Ecto neural progenitor cell (in vitro differentiated cells): ENCODE measurements around the gene GLIS1.
A peak's percentile ranks its signal among the peaks of the same experiment; 100 is the strongest.

Source experiments
- DNase-seq: peaks from one replicate; pipeline ENCODE4 v3.0.0-alpha.2; 2018; ENCODE audit warnings: low spot score

Gene GLIS1

GRCh38 chr1:53735681-53736080 is 3.3 kb downstream of the GLIS1 start:
- DNase-seq: no peak

DNA sequence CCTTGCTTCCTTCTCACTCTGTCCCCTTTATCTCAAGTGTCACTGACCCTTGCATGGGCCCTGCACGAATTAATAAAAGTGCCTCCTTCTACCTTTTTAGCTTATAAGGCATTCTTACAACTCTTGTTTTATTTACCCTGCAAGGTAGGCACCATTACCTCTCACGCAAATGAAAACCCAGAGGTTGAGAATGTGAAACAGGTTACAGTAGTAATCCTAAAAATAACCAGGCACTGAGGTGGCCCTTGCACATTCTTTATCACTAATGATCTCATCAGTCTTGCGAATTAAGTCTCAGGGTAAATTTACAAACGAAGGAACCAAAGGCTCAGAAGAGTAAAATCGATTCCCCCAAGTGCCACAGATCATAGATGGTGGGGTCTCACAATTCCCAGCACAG is 3.7 kb downstream of the GLIS1 start:
- DNase-seq: no peak

DNA sequence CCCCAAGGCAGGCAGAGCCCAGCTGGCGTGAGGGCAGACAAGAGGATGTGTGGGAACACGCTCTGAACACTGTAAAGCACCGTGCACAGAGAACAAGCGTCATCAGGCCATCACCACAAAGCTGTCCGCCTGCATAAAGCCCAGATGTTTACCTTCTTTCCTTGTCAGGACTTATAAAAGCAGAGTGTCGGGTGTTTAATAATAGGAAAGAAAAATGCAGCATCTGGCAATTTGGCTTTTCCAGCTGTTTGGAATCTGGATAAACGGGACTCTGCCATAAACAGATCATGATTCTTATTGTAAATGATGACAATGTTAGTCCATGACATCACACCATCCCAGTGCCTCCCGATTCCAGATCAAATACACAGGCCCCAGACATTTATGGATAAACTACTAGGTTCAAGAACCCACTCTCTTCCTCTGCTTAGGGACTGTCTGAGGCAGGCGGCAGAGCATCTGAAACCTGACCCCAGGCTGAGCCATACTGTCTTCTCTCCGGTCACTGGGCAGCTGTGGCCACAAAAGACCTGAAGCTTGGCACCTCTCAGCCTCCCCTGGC is 4.2 kb downstream of the GLIS1 start:
- DNase-seq: no peak

DNA sequence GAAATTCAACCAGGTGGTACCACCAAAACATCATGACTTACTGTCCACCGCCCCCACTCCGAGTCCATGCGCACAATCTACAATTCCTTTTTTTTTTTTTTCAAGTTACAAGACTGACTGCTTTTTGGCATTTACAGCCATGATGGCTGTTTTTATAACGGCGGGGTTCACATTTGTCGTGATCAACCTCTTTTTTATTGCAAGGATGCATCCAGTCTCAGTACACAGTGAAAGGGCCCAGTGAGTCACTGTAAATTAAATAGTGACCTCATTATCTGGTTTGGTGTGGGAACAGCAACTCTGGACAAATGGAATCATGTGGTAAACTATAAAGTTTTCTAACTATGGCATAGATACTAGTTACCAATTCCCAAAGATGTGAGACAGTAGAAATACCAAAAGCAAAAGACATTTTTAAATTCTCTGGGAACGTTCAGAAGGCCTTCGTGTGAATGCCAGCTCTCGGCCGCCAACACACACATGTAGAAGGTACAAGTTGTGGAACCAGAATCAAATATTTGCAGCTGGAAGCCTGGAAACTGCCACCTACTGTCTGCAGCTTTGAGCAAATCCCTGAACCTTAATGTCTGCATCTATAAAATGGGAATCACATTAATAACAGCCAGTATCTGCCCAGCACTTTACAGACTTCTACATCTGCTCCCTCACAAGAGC is 4.9 kb downstream of the GLIS1 start:
- no peak for DNase-seq

- DNase-seq: no peak
These were observed 5.5 kb downstream of the GLIS1 start for GRCh38 chr1:53733447-53733931.

- DNase-seq: no peak
These were observed 6.0 kb downstream of the GLIS1 start for GRCh38 chr1:53732912-53733317.

GRCh38 chr1:53732409-53732808 is 6.6 kb downstream of the GLIS1 start:
- no peak for DNase-seq

DNA sequence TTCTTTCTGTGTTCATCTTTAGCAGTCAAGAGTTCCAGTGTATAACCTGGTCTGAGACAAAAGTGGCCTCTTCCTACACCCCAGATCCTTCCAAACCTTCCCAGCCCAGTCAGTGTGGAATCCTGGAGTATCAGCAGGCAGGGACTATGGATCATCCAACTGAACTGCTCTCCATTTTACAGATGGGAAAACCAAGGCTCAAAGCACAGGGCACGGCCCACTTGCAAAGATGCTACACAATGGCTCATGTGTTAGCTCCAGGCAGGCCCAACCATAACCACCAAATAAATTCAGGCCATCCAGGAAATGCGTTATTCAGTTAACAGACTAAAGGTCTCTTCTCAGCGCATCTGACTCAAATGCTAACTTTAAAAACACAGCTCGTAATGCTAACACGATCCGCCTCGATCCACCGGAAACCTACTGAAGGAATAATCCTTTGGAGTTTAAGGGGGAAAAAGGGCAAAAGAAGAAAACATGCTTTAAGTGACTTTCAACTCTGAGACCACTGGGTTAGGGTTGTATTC is 7.1 kb downstream of the GLIS1 start:
- DNase-seq: no peak

DNA sequence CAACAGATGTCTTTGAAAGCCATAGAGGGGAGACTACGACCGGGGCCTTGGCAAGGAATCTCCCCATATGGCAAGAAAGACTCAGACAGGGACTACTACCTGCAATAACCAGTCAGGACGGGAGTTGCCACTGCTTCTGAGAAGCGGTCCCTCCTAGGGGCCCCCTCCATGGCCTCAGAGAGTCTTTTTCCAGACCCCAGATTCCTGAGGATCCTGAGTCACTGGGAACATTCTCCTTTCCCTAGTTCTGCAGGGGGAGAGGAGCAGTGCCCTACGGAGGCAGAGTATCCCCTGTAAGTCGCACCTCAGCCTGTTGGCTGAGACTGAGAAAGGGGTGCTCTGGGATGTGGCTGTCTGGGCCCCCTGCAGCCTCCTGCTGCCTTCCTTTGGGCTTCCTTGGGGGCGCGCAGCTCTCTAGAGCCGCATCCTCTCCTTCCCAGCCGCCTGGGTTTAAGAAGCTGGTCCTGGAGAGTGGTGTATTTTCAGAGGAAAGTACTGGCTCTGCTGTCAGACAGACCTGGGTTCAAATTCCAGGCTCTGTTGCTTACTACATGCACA is 7.8 kb downstream of the GLIS1 start:
- DNase-seq: no peak

- no peak for DNase-seq
These were observed 8.6 kb downstream of the GLIS1 start for GRCh38 chr1:53730224-53730865.

DNA sequence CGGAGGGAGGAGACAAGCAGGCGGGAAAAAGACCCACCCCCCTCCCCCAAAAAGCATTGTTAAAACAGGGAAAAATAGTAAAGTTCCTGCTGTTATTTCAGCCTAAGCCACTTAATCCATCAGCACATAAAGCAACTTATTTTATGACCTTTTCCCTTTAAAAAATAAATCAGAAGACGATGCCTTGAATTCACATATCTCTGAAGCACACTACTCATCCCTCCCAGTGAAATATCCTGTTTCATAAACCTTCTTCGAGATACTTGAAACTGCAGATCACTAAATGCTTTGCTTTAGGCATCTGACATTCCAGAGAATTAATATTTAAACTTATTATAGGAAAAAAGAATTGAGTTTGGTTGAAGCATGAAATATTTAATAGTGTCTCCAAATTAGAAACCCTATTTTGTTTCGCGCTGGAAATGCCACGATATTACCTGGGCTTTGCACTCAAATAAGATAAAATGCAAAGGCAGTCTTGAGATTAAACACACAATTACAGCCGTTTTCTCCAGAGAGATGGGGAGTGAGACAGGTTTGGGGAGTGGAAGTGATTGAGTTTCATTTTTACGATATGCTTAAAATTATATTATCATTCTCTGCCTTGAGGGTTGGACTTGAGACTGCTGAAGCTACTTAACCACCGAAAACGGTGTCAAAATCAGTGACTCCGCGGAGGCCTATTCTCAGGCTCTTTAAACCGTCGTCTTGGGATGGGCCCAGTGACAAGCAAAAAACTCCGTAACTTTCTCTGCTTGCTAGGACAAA is 9.3 kb downstream of the GLIS1 start:
- no peak for DNase-seq

- no peak for DNase-seq
These were observed 10.1 kb downstream of the GLIS1 start for GRCh38 chr1:53728702-53729455.

DNA sequence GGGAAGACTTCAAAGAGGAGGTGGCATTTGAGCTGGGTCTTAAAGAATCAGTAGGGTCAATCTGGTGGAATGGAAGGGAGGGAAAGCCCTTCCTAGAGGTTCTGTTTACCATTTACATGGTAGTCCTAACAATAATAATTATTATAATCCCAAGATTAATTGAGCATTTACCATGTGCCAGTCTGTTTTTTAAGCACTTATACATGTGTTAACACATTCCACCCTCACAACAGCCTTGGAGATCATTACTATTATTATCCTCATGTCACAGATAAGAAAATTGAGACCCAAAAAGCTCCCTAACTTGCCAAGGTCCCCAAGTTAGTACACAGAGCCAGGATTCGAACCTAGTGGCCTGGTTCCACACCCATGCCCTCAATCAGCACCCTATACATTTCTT is 10.8 kb downstream of the GLIS1 start:
- no peak for DNase-seq

GRCh38 chr1:53727461-53728092 is 11.4 kb downstream of the GLIS1 start:
- no peak for DNase-seq

GRCh38 chr1:53726009-53726600 is 12.9 kb downstream of the GLIS1 start:
- no peak for DNase-seq

DNA sequence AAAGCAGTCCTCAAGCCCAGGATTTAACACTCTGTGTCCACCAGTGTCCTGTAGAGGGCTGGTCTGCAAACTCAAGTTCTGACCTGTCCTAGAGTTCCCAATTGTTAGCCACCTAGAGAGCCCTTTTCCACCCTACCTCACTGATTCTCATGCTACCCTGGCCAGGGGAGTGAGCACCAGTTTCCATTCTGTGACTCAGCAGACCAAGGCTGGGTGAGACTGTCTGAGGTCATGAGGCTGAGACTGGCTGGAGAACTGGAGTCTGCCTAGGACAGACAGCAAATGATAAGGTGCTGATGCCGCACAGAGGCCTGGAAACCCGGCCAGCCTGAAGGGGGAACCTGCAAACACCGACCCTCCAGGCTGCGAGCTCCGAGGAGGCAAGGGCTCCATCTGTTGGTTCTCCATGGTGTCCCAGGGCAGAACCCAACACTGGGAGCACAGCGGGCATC is 13.7 kb downstream of the GLIS1 start:
- DNase-seq: peak; percentile 64

- DNase-seq: no peak
These were observed 16.9 kb downstream of the GLIS1 start for GRCh38 chr1:53722025-53722424.

DNA sequence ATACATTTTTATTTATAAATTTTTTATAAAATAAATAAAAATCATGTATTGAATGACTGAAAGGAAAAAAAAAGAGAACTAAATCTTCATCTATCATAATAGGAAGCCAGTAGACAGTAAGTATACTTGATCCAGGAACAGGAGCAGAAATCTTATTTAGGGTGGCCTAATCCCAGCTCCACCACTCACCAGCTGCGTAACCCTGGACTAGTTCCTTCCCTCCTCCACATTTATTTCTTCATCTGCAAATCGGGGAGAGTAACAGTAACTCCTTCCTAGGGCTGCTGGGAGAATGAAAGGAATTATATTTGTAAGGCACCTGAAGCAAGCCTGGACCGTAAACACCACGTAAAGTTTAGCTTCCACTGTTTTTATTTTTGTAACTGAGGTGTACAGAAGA is 17.9 kb downstream of the GLIS1 start:
- no peak for DNase-seq

- DNase-seq: no peak
These were observed 19.5 kb downstream of the GLIS1 start for GRCh38 chr1:53719469-53719868.

GRCh38 chr1:53718443-53718842 is 20.5 kb downstream of the GLIS1 start:
- no peak for DNase-seq
